Measurements from ENCODE around the gene CBX4. TPM values are rescaled to one million over a fixed set of nuclear protein-coding genes. Genes with fewer than 3 reads are reported as not detected.

Gene CBX4
- total RNA-seq, 1 donor from 2014 or later: 5.2 TPM

- no peak overlapping the region for H3K27ac ChIP-seq (ENCODE audit: low read depth, low read length)
These were observed 8.4 kb downstream of the CBX4 start for GRCh38 chr17:79830763-79831264.

GRCh38 chr17:79830303-79830702 is 8.9 kb downstream of the CBX4 start:
- Histone ChIP-seq H3K4me1 (ENCODE audit: control insufficient read depth in 3 of 3, insufficient read depth in 3 of 3, low read length in 3 of 3) (peaks cover 5 to 12% (median 8%) of the 10 kb centered on the region in 3 donors), H3K27ac (ENCODE audit: low read depth, low read length) (no peak overlapping the region), H3K4me3 (ENCODE audit: low read length in 3 of 3) (no peak overlapping the region), H3K9ac (ENCODE audit: low read depth in 1 of 3, low read length in 3 of 3) (no peak overlapping the region), H3K9me3 (ENCODE audit: control insufficient read depth in 3 of 3, low read length in 3 of 3) (no peaks in the 10 kb centered on the region), H3K36me3 (ENCODE audit: control insufficient read depth in 3 of 3, insufficient read depth in 3 of 3, low read length in 3 of 3) (peaks cover 4 to 10% (median 5%) of the 10 kb centered on the region in 3 donors), H3K27me3 (ENCODE audit: control insufficient read depth in 3 of 3, insufficient read depth in 3 of 3, low read length in 3 of 3) (peaks cover 14 to 22% (median 20%) of the 10 kb centered on the region in 3 donors)

More at GRCh38 chr17:79830763-79831264, 8.4 kb downstream of the CBX4 start:
- peaks cover 14 to 17% (median 17%) of the 10 kb centered on the region in 3 donors for H3K27me3 ChIP-seq (ENCODE audit: control insufficient read depth in 3 of 3, insufficient read depth in 3 of 3, low read length in 3 of 3)
- H3K9me3 ChIP-seq (ENCODE audit: control insufficient read depth in 3 of 3, low read length in 3 of 3): no peaks in the 10 kb centered on the region
- no peak overlapping the region for H3K9ac ChIP-seq (ENCODE audit: low read depth in 1 of 3, low read length in 3 of 3)
- no peak overlapping the region for H3K4me3 ChIP-seq (ENCODE audit: low read length in 3 of 3)
- peaks cover 4 to 10% (median 5%) of the 10 kb centered on the region in 3 donors for H3K36me3 ChIP-seq (ENCODE audit: control insufficient read depth in 3 of 3, insufficient read depth in 3 of 3, low read length in 3 of 3)
- peaks cover 5 to 12% (median 8%) of the 10 kb centered on the region in 3 donors for H3K4me1 ChIP-seq (ENCODE audit: control insufficient read depth in 3 of 3, insufficient read depth in 3 of 3, low read length in 3 of 3)

GRCh38 chr17:79829457-79829856 is 9.8 kb downstream of the CBX4 start:
- H3K27me3 ChIP-seq (ENCODE audit: control insufficient read depth in 3 of 3, insufficient read depth in 3 of 3, low read length in 3 of 3): peaks cover 20 to 25% (median 24%) of the 10 kb centered on the region in 3 donors
- no peak overlapping the region for H3K27ac ChIP-seq (ENCODE audit: low read depth, low read length)
- H3K4me3 ChIP-seq (ENCODE audit: low read length in 3 of 3): no peak overlapping the region
- peaks cover 5 to 12% (median 8%) of the 10 kb centered on the region in 3 donors for H3K4me1 ChIP-seq (ENCODE audit: control insufficient read depth in 3 of 3, insufficient read depth in 3 of 3, low read length in 3 of 3)
- no peaks in the 10 kb centered on the region for H3K9me3 ChIP-seq (ENCODE audit: control insufficient read depth in 3 of 3, low read length in 3 of 3)
- no peak overlapping the region for H3K9ac ChIP-seq (ENCODE audit: low read depth in 1 of 3, low read length in 3 of 3)
- peaks cover 0 to 2% (median under 1%) of the 10 kb centered on the region in 3 donors for H3K36me3 ChIP-seq (ENCODE audit: control insufficient read depth in 3 of 3, insufficient read depth in 3 of 3, low read length in 3 of 3)

- H3K9ac ChIP-seq (ENCODE audit: low read depth in 1 of 3, low read length in 3 of 3): no peak overlapping the region
- H3K4me3 ChIP-seq (ENCODE audit: low read length in 3 of 3): no peak overlapping the region
- H3K9me3 ChIP-seq (ENCODE audit: control insufficient read depth in 3 of 3, low read length in 3 of 3): no peaks in the 10 kb centered on the region
- H3K27ac ChIP-seq (ENCODE audit: low read depth, low read length): no peak overlapping the region
- peaks cover 20 to 28% (median 24%) of the 10 kb centered on the region in 3 donors for H3K27me3 ChIP-seq (ENCODE audit: control insufficient read depth in 3 of 3, insufficient read depth in 3 of 3, low read length in 3 of 3)
- H3K4me1 ChIP-seq (ENCODE audit: control insufficient read depth in 3 of 3, insufficient read depth in 3 of 3, low read length in 3 of 3): peaks cover 5 to 12% (median 8%) of the 10 kb centered on the region in 3 donors
- H3K36me3 ChIP-seq (ENCODE audit: control insufficient read depth in 3 of 3, insufficient read depth in 3 of 3, low read length in 3 of 3): peaks cover 0 to under 1% (median 0%) of the 10 kb centered on the region in 3 donors
These were observed 10.2 kb downstream of the CBX4 start for GRCh38 chr17:79829004-79829403.

GRCh38 chr17:79826841-79827578 is 12.2 kb downstream of the CBX4 start:
- Histone ChIP-seq H3K9ac (ENCODE audit: low read depth in 1 of 3, low read length in 3 of 3) (no peak overlapping the region), H3K27me3 (ENCODE audit: control insufficient read depth in 3 of 3, insufficient read depth in 3 of 3, low read length in 3 of 3) (peaks cover 20 to 28% (median 24%) of the 10 kb centered on the region in 3 donors), H3K27ac (ENCODE audit: low read depth, low read length) (no peak overlapping the region), H3K4me3 (ENCODE audit: low read length in 3 of 3) (no peak overlapping the region), H3K36me3 (ENCODE audit: control insufficient read depth in 3 of 3, insufficient read depth in 3 of 3, low read length in 3 of 3) (no peaks in the 10 kb centered on the region), H3K9me3 (ENCODE audit: control insufficient read depth in 3 of 3, low read length in 3 of 3) (no peaks in the 10 kb centered on the region), H3K4me1 (ENCODE audit: control insufficient read depth in 3 of 3, insufficient read depth in 3 of 3, low read length in 3 of 3) (peaks cover 5 to 8% (median 5%) of the 10 kb centered on the region in 3 donors)

GRCh38 chr17:79826204-79826680 is 13.0 kb downstream of the CBX4 start:
- Histone ChIP-seq H3K4me3 (ENCODE audit: low read length in 3 of 3) (no peak overlapping the region), H3K27ac (ENCODE audit: low read depth, low read length) (no peak overlapping the region), H3K27me3 (ENCODE audit: control insufficient read depth in 3 of 3, insufficient read depth in 3 of 3, low read length in 3 of 3) (peaks cover 20 to 28% (median 27%) of the 10 kb centered on the region in 3 donors), H3K36me3 (ENCODE audit: control insufficient read depth in 3 of 3, insufficient read depth in 3 of 3, low read length in 3 of 3) (no peaks in the 10 kb centered on the region), H3K4me1 (ENCODE audit: control insufficient read depth in 3 of 3, insufficient read depth in 3 of 3, low read length in 3 of 3) (peaks cover under 1 to 2% (median 2%) of the 10 kb centered on the region in 3 donors), H3K9me3 (ENCODE audit: control insufficient read depth in 3 of 3, low read length in 3 of 3) (no peaks in the 10 kb centered on the region), H3K9ac (ENCODE audit: low read depth in 1 of 3, low read length in 3 of 3) (no peak overlapping the region)

- Histone ChIP-seq H3K27ac (ENCODE audit: low read depth, low read length) (no peak overlapping the region), H3K9me3 (ENCODE audit: control insufficient read depth in 3 of 3, low read length in 3 of 3) (no peaks in the 10 kb centered on the region), H3K36me3 (ENCODE audit: control insufficient read depth in 3 of 3, insufficient read depth in 3 of 3, low read length in 3 of 3) (no peaks in the 10 kb centered on the region), H3K27me3 (ENCODE audit: control insufficient read depth in 3 of 3, insufficient read depth in 3 of 3, low read length in 3 of 3) (peaks cover 21 to 28% (median 28%) of the 10 kb centered on the region in 3 donors), H3K4me3 (ENCODE audit: low read length in 3 of 3) (no peak overlapping the region), H3K9ac (ENCODE audit: low read depth in 1 of 3, low read length in 3 of 3) (no peak overlapping the region), H3K4me1 (ENCODE audit: control insufficient read depth in 3 of 3, insufficient read depth in 3 of 3, low read length in 3 of 3) (peaks cover 0 to 2% (median 0%) of the 10 kb centered on the region in 3 donors)
These were observed 13.7 kb downstream of the CBX4 start for GRCh38 chr17:79825580-79825921.

- no peak overlapping the region for H3K9ac ChIP-seq (ENCODE audit: low read depth in 1 of 3, low read length in 3 of 3)
- no peaks in the 10 kb centered on the region for H3K36me3 ChIP-seq (ENCODE audit: control insufficient read depth in 3 of 3, insufficient read depth in 3 of 3, low read length in 3 of 3)
- H3K4me3 ChIP-seq (ENCODE audit: low read length in 3 of 3): no peak overlapping the region
- H3K27ac ChIP-seq (ENCODE audit: low read depth, low read length): no peak overlapping the region
- H3K27me3 ChIP-seq (ENCODE audit: control insufficient read depth in 3 of 3, insufficient read depth in 3 of 3, low read length in 3 of 3): peaks cover 26 to 28% (median 28%) of the 10 kb centered on the region in 3 donors
- no peaks in the 10 kb centered on the region for H3K9me3 ChIP-seq (ENCODE audit: control insufficient read depth in 3 of 3, low read length in 3 of 3)
- peaks cover 0 to 2% (median 0%) of the 10 kb centered on the region in 3 donors for H3K4me1 ChIP-seq (ENCODE audit: control insufficient read depth in 3 of 3, insufficient read depth in 3 of 3, low read length in 3 of 3)
These were observed 14.2 kb downstream of the CBX4 start for GRCh38 chr17:79824893-79825579.

DNA sequence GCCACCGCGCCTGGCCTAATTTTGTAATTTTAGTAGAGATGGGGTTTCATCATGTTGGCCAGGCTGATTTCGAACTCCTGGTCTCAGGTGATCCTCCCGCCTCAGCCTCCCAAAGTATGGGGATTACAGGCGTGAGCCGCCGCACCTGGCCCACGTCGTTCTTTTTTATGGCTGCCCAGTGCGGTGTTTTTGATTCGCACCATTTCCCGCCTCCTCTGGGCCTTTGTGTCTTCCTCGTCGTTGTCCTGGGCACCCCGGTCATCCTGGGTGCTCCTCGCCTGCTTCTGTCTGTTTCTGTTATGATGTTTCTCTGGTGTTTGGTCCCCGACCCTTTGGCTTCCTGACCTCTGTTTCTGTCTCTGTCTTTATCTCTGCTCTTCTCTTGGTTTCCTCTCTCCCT is 15.0 kb downstream of the CBX4 start:
- Histone ChIP-seq H3K4me3 (ENCODE audit: low read length in 3 of 3) (no peak overlapping the region), H3K4me1 (ENCODE audit: control insufficient read depth in 3 of 3, insufficient read depth in 3 of 3, low read length in 3 of 3) (peaks cover 0 to 2% (median 0%) of the 10 kb centered on the region in 3 donors), H3K27ac (ENCODE audit: low read depth, low read length) (no peak overlapping the region), H3K36me3 (ENCODE audit: control insufficient read depth in 3 of 3, insufficient read depth in 3 of 3, low read length in 3 of 3) (no peaks in the 10 kb centered on the region), H3K9me3 (ENCODE audit: control insufficient read depth in 3 of 3, low read length in 3 of 3) (no peaks in the 10 kb centered on the region), H3K27me3 (ENCODE audit: control insufficient read depth in 3 of 3, insufficient read depth in 3 of 3, low read length in 3 of 3) (peaks cover 29 to 36% (median 31%) of the 10 kb centered on the region in 3 donors), H3K9ac (ENCODE audit: low read depth in 1 of 3, low read length in 3 of 3) (no peak overlapping the region)

All from skeletal muscle tissue (tissue), 4 donors.